NT2/D1 (cell line): Measurements from ENCODE around the gene EP400.

Experiments used
- SUZ12 ChIP-seq: IDR thresholded peaks from 2 replicates; pipeline ENCODE4 v1.6.1; 2011; ENCODE audit not compliant: insufficient read length, insufficient read depth; ENCODE audit errors: extremely low read depth
- YY1 ChIP-seq: IDR thresholded peaks from 2 replicates; pipeline ENCODE4 v1.6.1; 2011; ENCODE audit not compliant: insufficient read length, insufficient read depth

- TF ChIP-seq YY1 = no peak
- no peak for TF ChIP-seq SUZ12
Measured at GRCh38 chr12:131991816-131992430, 42.2 kb downstream of the EP400 start.
